Muscle layer of duodenum (tissue), 2 donors: ENCODE measurements around the gene S100A6.
"Not testable (repeated sequence)": the region's sequence is repeated elsewhere in the genome, so short reads cannot be mapped to it uniquely, and the experiment has no call there.

ENCODE experiments used
- H3K27ac ChIP-seq: one replicate; pipeline ENCODE4 v1.7.0; 2013; ENCODE audit warnings: mild to moderate bottlenecking, low read length
- H3K27me3 ChIP-seq: one replicate; pipeline ENCODE4 v1.7.0; 2013; ENCODE audit warnings: low read depth, mild to moderate bottlenecking, control low read depth, low read length
- H3K36me3 ChIP-seq, 2 donors: one replicate each; pipeline ENCODE4 v1.7.0; 2013; ENCODE audit warnings: low read length in 2 of 2, control low read depth in 1 of 2, mild to moderate bottlenecking in 1 of 2; ENCODE audit not compliant: insufficient read depth in 2 of 2, control insufficient read depth in 1 of 2
- H3K4me1 ChIP-seq, 2 donors: one replicate each; pipeline ENCODE4 v1.7.0; 2013; ENCODE audit warnings: low read length in 2 of 2, mild to moderate bottlenecking in 2 of 2, control low read depth in 1 of 2, moderate library complexity in 1 of 2; ENCODE audit not compliant: insufficient read depth in 2 of 2, control insufficient read depth in 1 of 2
- H3K4me3 ChIP-seq, 2 donors: one replicate each; pipeline ENCODE4 v1.7.0; 2013; ENCODE audit warnings: low read length in 2 of 2, low read depth in 1 of 2, mild to moderate bottlenecking in 1 of 2
- H3K9me3 ChIP-seq, 2 donors: one replicate each; pipeline ENCODE4 v1.7.0; 2013; ENCODE audit warnings: low read length in 2 of 2, control low read depth in 1 of 2, mild to moderate bottlenecking in 1 of 2; ENCODE audit not compliant: control insufficient read depth in 1 of 2
- donor health status: healthy.

Gene S100A6

GRCh38 chr1:153535242-153536011, at the start of gene S100A6:
S100A6 (minus strand) TSS chr1:153535991; CDS start chr1:153535339, 652 bp downstream.
- peak within 1 kb of the TSS; percentile 85 to 89 for H3K4me3 ChIP-seq
- H3K27me3 ChIP-seq, result no peaks in the 10 kb centered on the region
- peak within 1 kb of the TSS; percentile 99 for H3K27ac ChIP-seq
- peaks cover 0 to 4% of the 10 kb centered on the region in 2 donors for H3K36me3 ChIP-seq
- H3K9me3 ChIP-seq, result no peaks in the 10 kb centered on the region
- H3K4me1 ChIP-seq, result peaks cover 28 to 39% of the 10 kb centered on the region in 2 donors

GRCh38 chr1:153585006-153585405, 49.2 kb upstream of the S100A6 start:
- H3K4me3 ChIP-seq, result no peak overlapping the region
- no peaks in the 10 kb centered on the region for H3K9me3 ChIP-seq
- H3K36me3 ChIP-seq, result no peaks in the 10 kb centered on the region
- no peaks in the 10 kb centered on the region for H3K4me1 ChIP-seq
- H3K27ac ChIP-seq, result no peak overlapping the region
- H3K27me3 ChIP-seq, result no peaks in the 10 kb centered on the region

- Histone ChIP-seq H3K9me3 (no peaks in the 10 kb centered on the region), H3K36me3 (no peaks in the 10 kb centered on the region), H3K4me1 (no peaks in the 10 kb centered on the region), H3K27me3 (no peaks in the 10 kb centered on the region), H3K27ac (no peak overlapping the region), H3K4me3 (no peak overlapping the region)
Measured at GRCh38 chr1:153583976-153584375, 48.2 kb upstream of the S100A6 start.

GRCh38 chr1:153583514-153583913, 47.7 kb upstream of the S100A6 start:
- H3K27ac ChIP-seq, H3K4me3 ChIP-seq, H3K4me1 ChIP-seq, H3K36me3 ChIP-seq, H3K27me3 ChIP-seq, H3K9me3 ChIP-seq: not testable (repeated sequence)

- not testable (repeated sequence) for H3K27me3 ChIP-seq, H3K4me3 ChIP-seq, H3K27ac ChIP-seq, H3K4me1 ChIP-seq, H3K9me3 ChIP-seq, H3K36me3 ChIP-seq
Measured at GRCh38 chr1:153582836-153583235, 47.0 kb upstream of the S100A6 start.

GRCh38 chr1:153578936-153579335, 43.1 kb upstream of the S100A6 start:
- Histone ChIP-seq H3K4me3 (no peak overlapping the region), H3K4me1 (no peaks in the 10 kb centered on the region), H3K9me3 (no peaks in the 10 kb centered on the region), H3K27me3 (no peaks in the 10 kb centered on the region), H3K27ac (no peak overlapping the region), H3K36me3 (no peaks in the 10 kb centered on the region)

GRCh38 chr1:153578490-153578889, 42.7 kb upstream of the S100A6 start:
- no peaks in the 10 kb centered on the region for H3K27me3 ChIP-seq
- no peak overlapping the region for H3K27ac ChIP-seq
- H3K4me3 ChIP-seq, result no peak overlapping the region
- no peaks in the 10 kb centered on the region for H3K36me3 ChIP-seq
- no peaks in the 10 kb centered on the region for H3K9me3 ChIP-seq
- H3K4me1 ChIP-seq, result peaks cover 0 to under 1% of the 10 kb centered on the region in 2 donors

GRCh38 chr1:153577624-153578051, 41.8 kb upstream of the S100A6 start:
- Histone ChIP-seq H3K9me3 (no peaks in the 10 kb centered on the region), H3K4me1 (peaks cover 4 to 8% of the 10 kb centered on the region in 2 donors), H3K27me3 (no peaks in the 10 kb centered on the region), H3K4me3 (no peak overlapping the region), H3K27ac (no peak overlapping the region), H3K36me3 (no peaks in the 10 kb centered on the region)

GRCh38 chr1:153577138-153577537, 41.3 kb upstream of the S100A6 start:
- Histone ChIP-seq H3K9me3 (no peaks in the 10 kb centered on the region), H3K36me3 (no peaks in the 10 kb centered on the region), H3K4me1 (peaks cover 4 to 13% of the 10 kb centered on the region in 2 donors), H3K27ac (no peak overlapping the region), H3K27me3 (no peaks in the 10 kb centered on the region), H3K4me3 (no peak overlapping the region)

- not testable (repeated sequence) for H3K4me3 ChIP-seq, H3K27ac ChIP-seq, H3K9me3 ChIP-seq, H3K36me3 ChIP-seq, H3K27me3 ChIP-seq
- H3K4me1 ChIP-seq, result peaks cover 4 to 14% of the 10 kb centered on the region in 2 donors
Measured at GRCh38 chr1:153575497-153575896, 39.7 kb upstream of the S100A6 start.

GRCh38 chr1:153575081-153575491, 39.3 kb upstream of the S100A6 start:
- not testable (repeated sequence) for H3K4me3 ChIP-seq, H3K9me3 ChIP-seq, H3K27ac ChIP-seq, H3K36me3 ChIP-seq, H3K27me3 ChIP-seq
- H3K4me1 ChIP-seq, result peaks cover 4 to 14% of the 10 kb centered on the region in 2 donors

- Histone ChIP-seq H3K27me3 (no peaks in the 10 kb centered on the region), H3K4me3 (no peak overlapping the region), H3K9me3 (no peaks in the 10 kb centered on the region), H3K27ac (peak overlapping the region; percentile 82), H3K4me1 (peaks cover 4 to 14% of the 10 kb centered on the region in 2 donors), H3K36me3 (no peaks in the 10 kb centered on the region)
Measured at GRCh38 chr1:153573351-153573750, 37.6 kb upstream of the S100A6 start.
